ENCODE measurements around the gene CD74.

Gene CD74

DNA sequence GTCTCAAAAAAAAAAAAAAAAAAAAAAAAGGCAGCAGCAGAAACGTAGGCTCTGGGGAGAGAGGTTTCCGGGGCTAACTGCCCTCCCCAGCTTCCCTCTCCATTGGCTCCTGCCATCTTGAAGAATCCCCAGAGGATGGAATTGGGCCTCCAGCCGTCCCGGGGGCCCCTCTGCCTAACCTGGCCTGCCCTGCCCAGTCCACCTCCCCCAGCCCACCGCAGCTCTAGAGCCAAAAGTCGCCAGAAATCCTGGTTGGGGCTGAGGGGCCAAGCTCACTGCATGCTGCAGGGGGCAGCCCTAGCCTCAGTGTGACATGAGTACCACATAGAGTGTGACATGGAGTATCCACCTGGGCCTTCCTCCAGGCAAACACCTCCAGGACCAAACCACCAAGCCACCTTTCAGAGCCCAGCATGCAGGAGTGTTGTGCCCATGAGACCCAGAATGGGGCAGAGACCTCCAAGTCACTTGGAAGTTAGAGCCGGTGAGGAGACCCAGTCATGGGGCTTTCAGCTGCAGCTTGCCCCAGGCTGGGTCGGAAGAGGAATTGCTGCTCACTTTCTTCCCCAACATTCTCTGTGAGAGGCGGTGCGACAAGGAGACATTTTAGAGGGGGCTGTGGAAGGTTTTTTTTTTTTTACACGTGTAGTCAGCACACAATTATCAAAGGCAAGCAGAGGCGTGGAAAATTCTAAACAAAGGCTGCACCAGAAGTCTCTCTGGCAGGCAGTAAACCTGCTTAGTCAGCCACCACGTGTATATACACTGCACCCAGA is 17.6 kb downstream of the CD74 start:
- DNase-seq, result no peak

DNA sequence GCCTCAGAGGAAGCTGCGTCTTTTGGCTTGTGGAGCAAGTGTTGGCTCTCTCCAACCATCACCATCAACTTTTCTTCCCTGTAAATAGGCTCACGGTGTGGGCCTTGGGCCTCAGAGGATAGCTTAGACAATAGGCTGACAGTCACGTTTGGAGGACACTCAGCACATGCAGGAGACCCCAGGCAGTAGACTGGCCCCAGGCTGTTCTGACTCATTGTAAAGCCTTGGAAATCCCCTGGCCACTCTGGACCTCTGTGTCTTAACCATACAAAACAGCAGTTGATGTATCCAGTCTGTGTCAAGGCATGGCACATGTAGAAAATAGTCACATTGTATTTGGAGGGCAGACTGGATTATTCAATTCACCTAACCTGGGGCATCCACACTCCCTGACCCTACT is 18.6 kb downstream of the CD74 start:
- DNase-seq, result no peak

DNA sequence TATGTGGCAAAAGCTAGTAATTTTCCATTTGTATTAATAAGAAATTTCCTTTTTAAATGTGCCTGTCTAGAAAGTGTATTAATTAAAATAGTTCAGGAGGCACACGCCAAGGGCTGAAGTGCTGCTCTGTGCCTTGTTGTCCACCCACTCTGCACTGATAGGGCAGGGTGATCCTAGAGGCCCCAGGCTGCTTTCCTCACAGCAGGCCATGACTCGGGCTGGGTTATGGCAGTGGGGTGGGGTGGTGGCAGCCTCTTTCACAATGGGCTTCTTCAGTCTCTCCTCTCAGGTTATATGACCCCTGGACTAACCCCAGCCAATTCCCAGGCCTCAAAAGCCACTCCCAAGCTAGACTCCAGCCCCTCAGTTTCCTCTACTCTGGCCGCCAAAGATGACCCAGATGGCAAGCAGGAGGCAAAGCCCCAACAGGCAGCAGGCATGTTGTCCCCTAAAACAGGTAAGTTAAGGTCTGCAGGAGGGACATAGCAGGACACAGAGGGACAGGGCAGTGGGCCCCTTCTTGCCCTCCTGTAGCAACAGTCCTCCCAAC is 19.5 kb downstream of the CD74 start:
- no peak for DNase-seq

DNA sequence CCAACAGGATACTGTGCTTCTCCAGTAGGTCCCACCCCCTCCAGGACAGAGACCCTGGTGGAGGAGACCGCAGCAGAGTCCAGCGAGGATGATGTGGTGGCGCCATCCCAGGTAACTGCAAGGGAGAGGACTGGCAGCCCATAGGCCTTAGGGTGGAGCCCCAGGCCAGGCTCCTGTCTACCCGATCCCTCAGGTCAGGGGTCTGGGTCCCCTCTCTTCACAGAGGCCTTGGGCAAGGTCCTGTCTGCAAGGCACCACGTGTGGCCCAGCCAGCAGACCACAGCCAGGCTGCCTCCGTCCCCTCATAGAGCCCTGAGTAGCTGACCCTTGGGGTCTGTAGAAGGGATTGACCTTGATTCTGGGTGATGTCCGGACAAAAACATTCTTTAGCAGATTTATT is 20.0 kb downstream of the CD74 start:
- no peak for DNase-seq

DNA sequence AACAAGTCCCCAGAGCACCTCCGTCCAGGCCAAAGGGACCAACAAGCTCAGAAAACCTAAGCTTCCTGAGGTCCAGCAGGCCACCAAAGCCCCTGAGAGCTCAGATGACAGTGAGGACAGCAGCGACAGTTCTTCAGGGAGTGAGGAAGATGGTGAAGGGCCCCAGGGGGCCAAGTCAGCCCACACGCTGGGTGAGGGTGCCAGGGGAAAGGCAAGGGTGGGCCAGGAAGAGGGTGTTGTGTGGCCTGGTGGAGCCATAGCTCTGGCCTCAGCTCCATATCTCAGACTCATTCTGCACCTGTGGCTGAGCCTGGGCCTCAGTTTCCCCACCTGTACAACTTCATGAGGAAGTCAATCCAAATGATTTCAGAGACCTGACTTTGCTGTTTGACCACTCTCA is 20.7 kb downstream of the CD74 start:
- DNase-seq, result no peak

DNA sequence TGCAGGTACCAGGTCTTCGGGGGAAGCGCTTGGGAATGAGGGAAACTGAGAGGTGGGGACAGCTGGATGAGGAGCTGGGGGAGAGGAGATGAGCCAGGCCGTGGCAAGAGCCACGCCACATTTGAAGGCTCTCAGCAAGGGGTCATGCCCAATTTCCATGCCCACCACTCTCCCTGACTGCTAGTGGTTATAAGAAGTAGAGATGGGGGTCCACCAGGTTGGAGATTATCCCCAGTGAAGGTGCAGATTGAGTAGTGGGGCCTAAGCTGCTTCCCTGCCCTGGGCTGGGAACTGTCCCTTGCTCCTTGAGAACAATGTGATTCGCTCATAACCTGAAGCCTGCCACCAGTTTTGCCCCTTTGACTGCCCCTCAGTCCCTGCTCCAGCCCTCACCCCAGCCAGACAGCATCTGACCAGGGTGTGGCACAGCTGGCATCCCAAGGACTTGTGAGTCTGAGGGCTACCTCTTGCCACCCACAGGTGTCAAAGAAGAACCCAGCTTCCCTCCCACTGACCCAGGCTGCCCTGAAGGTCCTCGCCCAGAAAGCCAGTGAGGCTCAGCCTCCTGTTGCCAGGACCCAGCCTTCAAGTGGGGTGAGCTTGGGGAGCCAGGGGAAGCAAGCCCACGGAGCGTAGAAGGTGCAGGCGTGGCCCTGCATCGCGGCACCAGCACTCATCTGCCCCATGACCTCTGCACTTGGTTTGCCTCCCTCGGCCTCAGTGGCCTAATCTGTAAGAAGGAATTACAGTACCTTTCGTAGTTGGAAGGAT is 21.5 kb downstream of the CD74 start:
- no peak for DNase-seq

DNA sequence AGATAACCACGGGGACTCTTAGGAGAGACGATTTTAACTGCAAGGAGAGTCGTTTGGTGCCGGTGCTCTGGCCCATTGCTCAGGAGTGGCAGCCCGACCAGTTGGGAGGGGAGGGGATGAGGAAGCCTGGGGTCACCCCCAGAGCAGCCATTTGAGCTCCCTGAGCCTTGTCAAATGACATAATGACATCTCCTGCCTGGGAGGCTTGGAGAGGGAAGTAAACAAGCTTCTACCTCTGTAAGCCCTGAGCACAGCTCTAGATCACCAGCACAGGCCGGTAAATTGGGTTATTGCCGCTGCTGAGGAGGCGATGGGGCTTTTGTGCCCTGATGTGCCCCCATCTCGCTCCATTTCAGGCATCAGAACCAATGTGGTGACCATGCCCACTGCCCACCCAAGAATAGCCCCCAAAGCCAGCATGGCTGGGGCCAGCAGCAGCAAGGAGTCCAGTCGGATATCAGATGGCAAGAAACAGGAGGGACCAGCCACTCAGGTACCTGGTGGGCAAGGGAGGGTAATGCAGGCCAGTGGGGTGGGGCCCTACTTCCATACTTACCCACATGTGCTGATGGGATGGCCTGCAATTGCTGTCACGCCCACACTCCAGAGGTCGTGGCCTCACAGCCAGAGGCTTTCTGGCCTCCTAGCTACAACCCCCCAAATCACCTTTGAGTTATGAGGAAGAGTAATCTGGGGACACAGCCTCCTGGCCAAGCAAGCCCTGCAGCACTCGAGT is 23.0 kb downstream of the CD74 start:
- no peak for DNase-seq

DNA sequence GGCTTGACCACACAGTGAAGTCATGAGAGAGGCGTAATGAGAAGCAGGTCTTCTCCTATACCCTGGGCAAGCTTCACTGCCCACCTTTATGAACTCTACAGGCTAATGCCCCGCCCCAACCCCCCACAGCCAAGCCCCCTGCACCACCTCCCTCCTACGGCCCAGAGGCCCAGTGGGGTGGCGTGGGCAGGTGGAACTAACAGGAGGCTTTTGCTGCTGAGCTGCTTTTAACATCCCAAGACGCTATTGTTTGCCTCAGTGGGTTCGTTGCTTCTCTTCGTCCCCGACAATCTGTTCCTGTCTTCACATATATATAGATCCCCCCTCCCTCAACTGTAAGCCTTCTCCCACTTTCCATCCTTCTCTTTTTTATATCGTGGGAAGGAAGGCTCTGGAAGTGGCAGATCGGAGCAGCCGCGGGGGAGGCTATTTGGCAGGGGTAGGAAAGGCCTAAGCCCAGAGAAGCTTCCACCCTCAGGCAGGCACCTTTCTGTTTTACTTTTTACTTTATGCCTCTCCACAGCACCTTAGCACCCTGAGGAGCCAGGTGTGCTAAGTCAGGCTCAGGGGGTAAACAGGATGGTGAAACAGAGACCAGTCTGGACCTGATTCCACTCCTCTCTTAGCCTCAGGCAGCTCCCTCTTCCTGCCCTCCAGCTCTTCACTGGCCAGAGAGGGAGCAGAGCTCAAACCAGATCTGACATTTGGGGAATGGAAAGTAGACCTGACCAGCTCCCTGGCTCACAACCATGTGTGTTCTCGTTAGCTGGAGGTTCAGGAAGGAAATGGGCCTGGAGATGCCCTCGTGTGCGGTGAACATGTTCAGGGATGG is 26.5 kb downstream of the CD74 start:
- DNase-seq, result no peak

DNA sequence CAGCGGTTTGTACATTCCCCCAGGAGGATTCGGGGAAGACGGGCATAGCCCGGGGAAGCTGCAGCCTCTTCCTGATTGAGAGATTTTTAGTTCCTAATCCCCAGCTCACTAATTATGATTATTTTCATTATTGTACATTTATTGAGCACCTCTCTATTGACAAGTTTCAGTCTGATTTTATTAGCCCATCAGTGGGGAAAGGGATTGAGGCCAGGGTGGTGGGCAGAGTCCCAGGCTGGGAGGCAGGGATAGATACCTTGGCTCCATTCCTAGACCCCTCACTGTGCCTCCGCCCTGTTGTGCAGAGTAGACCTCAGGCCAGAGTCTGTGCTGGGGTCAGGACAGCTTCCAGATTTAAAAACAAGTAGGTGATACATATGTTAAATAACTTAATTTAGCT is 28.0 kb downstream of the CD74 start:
- no peak for DNase-seq

DNA sequence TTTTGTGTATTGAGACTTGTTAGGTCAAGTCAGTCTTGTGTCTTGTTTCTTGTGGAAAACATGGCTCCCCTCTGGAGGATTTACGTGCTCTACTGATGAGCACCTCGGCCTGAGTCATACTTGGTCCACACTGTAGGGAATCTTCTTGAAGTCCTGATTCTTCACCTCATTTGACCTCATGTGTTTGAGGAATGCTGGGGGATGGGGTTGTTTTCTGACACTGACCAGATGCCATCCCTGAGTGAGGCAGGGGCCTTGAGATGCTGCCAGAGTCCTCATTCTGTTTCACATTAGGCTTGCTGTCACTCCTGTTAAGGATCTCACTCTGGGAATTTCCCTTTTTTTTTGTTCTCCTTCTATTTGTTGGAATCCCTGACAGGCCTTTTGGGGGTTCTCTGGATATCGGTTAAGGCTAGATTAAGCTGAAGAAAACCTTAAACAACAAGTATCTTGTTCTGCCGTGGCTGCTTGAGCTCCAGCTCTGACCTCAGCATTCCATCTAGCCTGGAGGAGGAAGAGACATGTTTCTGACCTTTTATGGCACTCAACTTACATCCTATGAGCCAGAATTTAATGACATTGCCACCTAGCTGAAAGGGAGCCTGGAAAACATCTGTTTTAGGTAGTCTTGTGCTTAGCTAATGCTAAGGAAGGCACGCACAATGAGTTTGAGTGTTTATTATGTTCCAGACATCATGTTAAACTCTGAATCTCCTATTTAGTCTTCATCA is 34.6 kb downstream of the CD74 start:
- no peak for DNase-seq

DNA sequence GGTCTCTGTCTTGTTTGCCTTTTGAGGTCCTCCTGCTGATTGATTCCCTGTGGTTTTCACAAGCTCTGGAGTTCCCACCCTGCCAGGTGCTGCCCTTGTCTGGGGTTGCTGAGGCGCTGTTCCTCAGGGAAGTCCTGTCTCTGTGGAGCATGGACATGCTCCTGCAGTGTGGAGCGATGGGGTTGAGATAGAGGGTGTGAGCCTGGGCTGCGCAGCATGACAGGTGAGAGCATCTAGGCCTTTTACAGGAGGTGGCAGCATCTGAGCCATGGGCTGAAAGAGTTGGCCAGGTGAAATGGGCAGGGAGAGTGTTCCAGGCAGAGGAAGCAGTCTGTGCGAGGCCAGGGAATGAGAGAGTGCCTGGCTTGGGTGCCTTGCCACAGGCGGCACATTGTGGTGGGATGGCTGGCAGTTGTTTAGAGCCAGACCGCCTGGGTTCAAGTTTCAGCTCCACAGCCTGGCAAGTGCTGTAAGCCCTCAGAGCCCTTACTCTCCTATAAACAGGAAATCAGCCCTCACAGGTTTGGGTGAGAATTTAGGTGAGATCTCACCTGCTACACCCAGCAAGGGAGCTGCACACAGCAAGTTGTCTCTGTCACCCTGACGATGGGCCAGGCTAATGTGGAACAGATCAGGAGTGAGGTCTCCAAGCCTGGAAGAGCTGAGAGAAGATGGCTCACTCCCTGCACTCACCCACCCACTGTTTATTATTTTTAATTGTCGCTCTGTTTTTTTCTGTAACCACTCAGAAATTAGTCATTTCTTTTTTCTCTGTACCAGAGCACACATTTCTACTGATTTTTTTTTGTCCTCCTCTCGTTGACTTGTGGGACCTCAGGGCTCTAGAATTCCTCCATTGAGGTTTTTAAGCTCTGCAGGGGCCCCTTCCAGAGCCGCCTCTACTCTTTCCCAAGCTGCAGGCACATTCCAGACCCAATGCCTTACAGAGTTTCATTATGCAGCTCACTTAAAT is 35.6 kb downstream of the CD74 start:
- DNase-seq, result no peak

DNA sequence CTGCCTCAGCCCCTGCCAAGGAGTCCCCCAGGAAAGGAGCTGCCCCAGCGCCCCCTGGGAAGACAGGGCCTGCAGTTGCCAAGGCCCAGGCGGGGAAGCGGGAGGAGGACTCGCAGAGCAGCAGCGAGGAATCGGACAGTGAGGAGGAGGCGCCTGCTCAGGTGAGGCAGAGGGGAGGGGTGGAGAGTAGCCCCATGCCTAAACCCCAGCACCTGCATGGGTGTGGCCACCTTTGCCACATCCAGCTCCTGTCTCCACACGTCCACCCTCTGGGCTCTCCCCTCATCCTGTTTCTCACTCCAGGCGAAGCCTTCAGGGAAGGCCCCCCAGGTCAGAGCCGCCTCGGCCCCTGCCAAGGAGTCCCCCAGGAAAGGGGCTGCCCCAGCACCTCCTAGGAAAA is 38.1 kb downstream of the CD74 start:
- no peak for DNase-seq

DNA sequence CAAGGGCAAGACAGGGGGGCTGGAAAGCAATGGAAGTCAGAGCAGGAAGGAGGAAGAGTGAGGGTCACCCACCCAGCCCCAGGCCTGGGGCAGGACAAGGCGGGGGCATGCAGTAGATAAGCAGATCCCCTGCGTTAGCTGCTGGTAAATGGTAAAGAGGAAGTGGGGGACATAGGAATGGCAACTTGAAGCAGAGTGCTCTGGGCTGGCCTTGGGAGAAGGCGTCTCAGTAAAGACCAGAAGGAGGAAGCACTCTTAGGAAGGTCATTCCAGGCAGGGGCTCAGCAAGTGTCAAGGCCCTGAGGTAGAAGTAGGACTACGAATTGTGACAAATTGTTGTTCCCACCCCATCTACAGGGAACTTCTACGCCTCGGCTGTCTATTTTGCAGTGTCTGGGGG is 40.1 kb downstream of the CD74 start:
- DNase-seq, result no peak

DNA sequence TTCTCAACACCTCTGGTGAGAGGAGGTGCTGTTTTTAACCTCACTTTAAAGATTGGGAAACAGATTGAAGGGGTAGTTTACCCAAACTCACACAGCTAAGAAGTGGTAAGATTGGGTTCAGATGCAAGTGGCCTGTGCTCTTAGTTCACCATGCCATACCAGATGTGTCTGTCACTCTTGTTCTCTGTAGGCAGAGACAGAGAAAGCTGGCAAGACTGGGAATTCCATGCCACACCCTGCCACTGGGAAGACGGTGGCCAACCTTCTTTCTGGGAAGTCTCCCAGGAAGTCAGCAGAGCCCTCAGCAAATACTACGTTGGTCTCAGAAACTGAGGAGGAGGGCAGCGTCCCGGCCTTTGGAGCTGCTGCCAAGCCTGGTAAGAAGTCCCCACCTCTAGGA is 44.2 kb downstream of the CD74 start:
- DNase-seq, result no peak

DNA sequence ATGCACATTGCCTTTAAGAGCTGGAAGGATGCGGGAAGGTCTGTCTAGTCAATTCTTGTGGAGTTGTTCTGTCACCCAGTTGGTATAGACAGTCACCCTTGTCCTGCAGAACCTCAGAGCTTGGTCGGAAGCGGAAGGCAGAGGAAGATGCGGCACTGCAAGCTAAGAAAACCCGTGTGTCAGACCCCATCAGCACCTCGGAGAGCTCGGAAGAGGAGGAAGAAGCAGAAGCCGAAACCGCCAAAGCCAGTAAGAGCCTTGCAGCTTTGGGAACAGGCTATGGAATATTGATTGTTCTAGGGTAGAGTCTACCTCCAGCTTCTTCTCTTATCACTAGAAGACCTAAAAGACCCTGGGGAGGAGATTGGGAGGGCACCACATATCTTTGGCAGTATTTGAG is 48.7 kb downstream of the CD74 start:
- no peak for DNase-seq

DNA sequence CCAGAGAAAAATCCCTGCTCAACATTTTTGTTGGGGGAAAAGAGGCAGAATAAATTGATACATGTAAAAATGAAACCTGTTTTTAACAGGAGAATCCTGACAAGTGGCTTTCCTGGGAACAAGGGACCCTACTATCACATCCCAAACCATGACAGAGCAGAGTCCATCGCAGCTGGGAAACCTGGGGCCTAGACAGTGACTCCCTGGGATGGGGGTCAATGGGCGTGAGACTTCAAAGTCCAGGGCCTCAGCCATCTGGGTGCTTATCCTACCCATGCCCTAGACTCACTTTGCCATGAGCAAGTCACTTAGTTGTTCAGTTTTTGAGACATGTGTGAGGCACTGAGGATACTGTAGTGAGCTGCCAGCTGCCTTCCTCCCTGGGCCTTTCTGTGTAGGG is 49.5 kb downstream of the CD74 start:
- no peak for DNase-seq

DNA sequence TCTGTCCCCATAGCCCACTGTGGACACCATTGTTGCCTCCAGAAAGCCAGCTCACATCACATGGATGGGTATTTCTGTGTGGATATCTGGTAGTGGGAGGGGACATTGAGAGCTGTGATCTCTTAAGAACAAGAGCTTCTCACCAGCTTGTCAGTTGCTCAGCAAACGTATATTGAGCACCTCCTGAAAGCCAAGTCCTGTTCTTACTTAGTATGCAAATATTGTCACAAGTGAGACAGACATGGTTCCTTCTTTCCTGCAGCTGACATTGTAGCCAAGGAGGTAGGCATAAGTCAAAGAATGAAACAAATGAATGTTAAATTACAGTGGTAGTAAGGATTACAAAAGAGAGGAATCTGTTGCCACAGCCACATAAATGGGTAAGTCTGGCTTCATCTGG is 51.4 kb downstream of the CD74 start:
- no peak for DNase-seq

DNA sequence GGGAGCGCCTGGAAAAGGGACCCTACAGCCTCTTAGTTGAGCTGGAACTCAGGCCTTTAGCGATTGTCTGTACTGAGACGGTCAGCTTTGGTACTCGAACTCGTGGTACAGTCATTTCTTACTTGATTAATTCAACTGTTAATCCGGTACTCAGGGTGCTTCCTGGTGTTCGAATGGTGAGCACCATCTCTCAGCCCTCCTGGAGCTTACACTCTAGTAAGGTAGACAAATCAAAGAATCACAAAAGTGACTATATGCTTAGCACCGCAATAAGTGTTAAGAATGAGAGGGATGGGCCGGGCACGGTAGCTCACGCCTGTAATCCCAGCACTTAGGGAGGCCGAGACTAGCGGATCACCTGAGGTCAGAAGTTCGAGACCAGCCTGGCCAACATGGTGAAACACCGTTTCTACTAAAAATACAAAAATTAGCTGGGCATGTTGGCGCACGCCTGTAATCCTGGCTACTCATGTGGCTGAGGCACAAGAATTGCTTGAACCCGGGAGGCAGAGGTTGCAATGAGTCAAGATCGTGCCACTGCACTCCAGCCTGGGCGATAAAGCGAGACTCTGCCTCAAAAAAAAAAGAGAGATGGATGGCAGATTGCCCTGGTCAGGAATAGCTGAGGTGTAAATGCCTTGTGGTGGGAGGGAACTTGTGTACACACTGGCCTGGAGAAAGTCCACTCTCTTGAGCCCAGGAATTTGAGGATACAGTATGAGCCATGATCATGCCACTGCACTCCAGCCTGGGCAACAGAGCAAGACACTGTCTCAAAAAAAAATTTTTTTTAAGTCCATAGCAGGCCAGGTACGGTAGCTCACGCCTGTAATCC is 54.2 kb downstream of the CD74 start:
- no peak for DNase-seq
